Loucy (cell line): ENCODE results near the gene SSTR3.

ENCODE experiments used
- H2AFZ ChIP-seq: fragments of 200-600 bp; sonication (generic); 2 replicates; pipeline ENCODE4 v1.6.0; 2016; ENCODE audit warnings: antibody characterized with exemption, mild to moderate bottlenecking, low read length, moderate library complexity
- H3F3A ChIP-seq: fragments of 200-600 bp; 2 replicates; pipeline ENCODE4 v1.6.0; 2016; ENCODE audit warnings: antibody characterized with exemption, low read depth, mild to moderate bottlenecking
- H3K27me3 ChIP-seq: fragments of 200-600 bp; sonication (generic); 2 replicates; pipeline ENCODE4 v1.6.1; 2014; ENCODE audit warnings: low read length, mild to moderate bottlenecking; ENCODE audit not compliant: insufficient read depth, poor library complexity, severe bottlenecking
- H3K36me3 ChIP-seq: fragments of 200-600 bp; sonication (generic); 2 replicates; pipeline ENCODE4 v1.6.1; 2016; ENCODE audit warnings: low read length; ENCODE audit not compliant: insufficient read depth
- H3K4me1 ChIP-seq: fragments of 200-600 bp; sonication (generic); 2 replicates; pipeline ENCODE4 v1.5.1; 2014; ENCODE audit warnings: low read length, mild to moderate bottlenecking; ENCODE audit not compliant: insufficient read depth, poor library complexity, severe bottlenecking
- H3K4me2 ChIP-seq: fragments of 200-600 bp; sonication (generic); 2 replicates; pipeline ENCODE4 v1.6.0; 2014; ENCODE audit warnings: antibody characterized with exemption, low read length, low read depth, mild to moderate bottlenecking; ENCODE audit not compliant: poor library complexity, severe bottlenecking
- H3K4me3 ChIP-seq: fragments of 200-600 bp; sonication (generic); 2 replicates; pipeline ENCODE4 v1.5.1; 2014; ENCODE audit warnings: low read length, mild to moderate bottlenecking, mixed read lengths; ENCODE audit not compliant: poor library complexity, severe bottlenecking
- H3K79me2 ChIP-seq: fragments of 200-600 bp; sonication (generic); 2 replicates; pipeline ENCODE4 v1.6.1; 2014; ENCODE audit warnings: low read length; ENCODE audit not compliant: insufficient read depth
- H3K9ac ChIP-seq: fragments of 200-600 bp; sonication (generic); 2 replicates; pipeline ENCODE4 v1.6.0; 2014; ENCODE audit warnings: mild to moderate bottlenecking, low read depth, low read length, moderate library complexity; ENCODE audit not compliant: poor library complexity, severe bottlenecking
- H3K9me2 ChIP-seq: fragments of 200-600 bp; sonication (generic); replicated peaks from 2 replicates; pipeline ENCODE4 v1.6.1; 2016; ENCODE audit warnings: low read depth, low read length, mixed read lengths
- H3K9me3 ChIP-seq: fragments of 200-600 bp; sonication (generic); 2 replicates; pipeline ENCODE4 v1.6.1; 2014; ENCODE audit warnings: mild to moderate bottlenecking, antibody characterized with exemption, low read length, low read depth; ENCODE audit not compliant: insufficient read depth
- H4K20me1 ChIP-seq: fragments of 200-600 bp; sonication (generic); 2 replicates; pipeline ENCODE4 v1.6.0; 2014; ENCODE audit warnings: antibody characterized with exemption, low read length, mild to moderate bottlenecking; ENCODE audit not compliant: insufficient read depth, poor library complexity, severe bottlenecking
- EZH2phosphoT487 ChIP-seq: fragments of 200-600 bp; IDR thresholded peaks from 2 replicates; pipeline ENCODE4 v1.6.1; 2018; ENCODE audit warnings: antibody characterized with exemption, mild to moderate bottlenecking, moderate library complexity, borderline replicate concordance
- TF ChIP-seq, protein P1 (sequence below): fragments of 200-600 bp; sonication (generic); conservative IDR thresholded peaks from 2 replicates; pipeline ENCODE4 v1.5.1; 2014; ENCODE audit warnings: mild to moderate bottlenecking, antibody characterized with exemption, low read length

The SSTR3 gene

DNA sequence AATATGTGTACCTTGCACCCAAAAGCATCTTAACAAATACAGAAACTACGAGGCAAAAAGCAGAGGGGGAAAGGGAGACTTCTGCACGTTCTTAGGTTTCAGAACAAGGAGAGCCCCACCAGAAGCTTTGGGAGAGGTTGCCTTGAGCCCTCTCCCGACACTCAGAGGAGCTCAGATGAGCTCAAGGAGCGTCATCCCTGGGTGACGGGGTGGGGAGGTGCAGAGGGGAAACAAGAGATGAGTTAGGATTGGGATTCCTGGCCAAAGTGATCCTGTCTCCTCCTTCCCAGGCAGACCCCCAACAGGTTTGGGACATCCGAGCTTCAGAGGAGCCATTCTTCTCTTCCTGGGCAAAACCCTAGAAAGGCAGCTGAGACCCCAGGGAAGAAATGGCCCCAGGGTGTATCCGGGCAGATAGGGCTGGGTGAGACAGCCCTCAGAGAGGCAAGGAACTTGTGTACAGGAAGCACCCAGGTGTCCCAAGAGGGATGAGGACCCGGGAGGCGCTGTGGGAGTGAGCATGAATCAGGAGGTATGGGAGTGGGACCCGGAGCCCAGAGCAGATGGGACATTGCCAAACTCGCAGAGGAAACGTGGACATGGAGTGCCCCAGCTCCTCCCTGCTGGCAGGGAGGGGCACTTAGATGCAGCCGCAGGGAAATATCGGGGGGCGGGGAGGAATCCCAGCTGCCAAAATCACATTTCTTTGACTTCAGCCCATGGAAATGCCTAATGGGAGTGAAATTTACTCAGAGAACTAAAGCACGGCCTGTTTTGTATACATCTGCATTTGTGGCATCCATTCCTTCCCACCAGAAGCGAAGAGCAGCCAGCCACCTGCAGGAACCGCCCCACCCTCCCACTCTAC, 36.6 kb downstream of the SSTR3 start:
- Histone ChIP-seq H3K79me2 (no peaks in the 10 kb centered on the region), H3K4me1 (no peaks in the 10 kb centered on the region), H3K4me2 (no peak overlapping the region), H3K4me3 (no peak overlapping the region), H2AFZ (no peak overlapping the region), H3K27me3 (no peaks in the 10 kb centered on the region), H3K9ac (no peak overlapping the region), H3F3A (no peaks in the 10 kb centered on the region), H4K20me1 (no peaks in the 10 kb centered on the region), H3K36me3 (no peaks in the 10 kb centered on the region), H3K9me3 (no peaks in the 10 kb centered on the region), H3K9me2 (no peaks in the 10 kb centered on the region)
- no peak for TF ChIP-seq EZH2phosphoT487
- TF ChIP-seq, protein P1, sequence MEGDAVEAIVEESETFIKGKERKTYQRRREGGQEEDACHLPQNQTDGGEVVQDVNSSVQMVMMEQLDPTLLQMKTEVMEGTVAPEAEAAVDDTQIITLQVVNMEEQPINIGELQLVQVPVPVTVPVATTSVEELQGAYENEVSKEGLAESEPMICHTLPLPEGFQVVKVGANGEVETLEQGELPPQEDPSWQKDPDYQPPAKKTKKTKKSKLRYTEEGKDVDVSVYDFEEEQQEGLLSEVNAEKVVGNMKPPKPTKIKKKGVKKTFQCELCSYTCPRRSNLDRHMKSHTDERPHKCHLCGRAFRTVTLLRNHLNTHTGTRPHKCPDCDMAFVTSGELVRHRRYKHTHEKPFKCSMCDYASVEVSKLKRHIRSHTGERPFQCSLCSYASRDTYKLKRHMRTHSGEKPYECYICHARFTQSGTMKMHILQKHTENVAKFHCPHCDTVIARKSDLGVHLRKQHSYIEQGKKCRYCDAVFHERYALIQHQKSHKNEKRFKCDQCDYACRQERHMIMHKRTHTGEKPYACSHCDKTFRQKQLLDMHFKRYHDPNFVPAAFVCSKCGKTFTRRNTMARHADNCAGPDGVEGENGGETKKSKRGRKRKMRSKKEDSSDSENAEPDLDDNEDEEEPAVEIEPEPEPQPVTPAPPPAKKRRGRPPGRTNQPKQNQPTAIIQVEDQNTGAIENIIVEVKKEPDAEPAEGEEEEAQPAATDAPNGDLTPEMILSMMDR = no peak

DNA sequence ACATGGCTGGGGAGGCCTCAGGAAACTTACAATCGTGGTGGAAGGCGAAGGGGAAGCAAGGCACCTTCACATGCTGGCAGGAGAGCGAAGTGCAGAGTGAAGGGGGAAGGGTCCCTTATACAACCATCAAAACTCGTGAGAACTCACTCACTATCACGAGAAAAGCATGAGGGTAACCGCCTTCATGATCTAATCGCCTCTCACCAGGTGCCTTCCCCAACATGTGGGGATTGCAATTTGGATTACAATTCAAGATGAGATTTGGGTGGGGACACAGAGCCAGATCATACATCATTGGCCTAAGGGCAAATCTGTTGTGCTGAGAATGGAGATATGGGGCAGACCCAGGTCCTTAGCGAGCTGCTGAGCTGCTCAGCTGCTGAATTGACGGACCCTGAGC, 37.3 kb downstream of the SSTR3 start:
- Histone ChIP-seq H3K4me3 (no peak overlapping the region), H3K27me3 (no peaks in the 10 kb centered on the region), H4K20me1 (no peaks in the 10 kb centered on the region), H3K9ac (no peak overlapping the region), H3K9me2 (no peaks in the 10 kb centered on the region), H3K36me3 (no peaks in the 10 kb centered on the region), H3K79me2 (no peaks in the 10 kb centered on the region), H3F3A (no peaks in the 10 kb centered on the region), H3K4me2 (no peak overlapping the region), H2AFZ (no peak overlapping the region), H3K4me1 (no peaks in the 10 kb centered on the region), H3K9me3 (no peaks in the 10 kb centered on the region)
- TF ChIP-seq, protein P1 = no peak
- TF ChIP-seq EZH2phosphoT487 = no peak

DNA sequence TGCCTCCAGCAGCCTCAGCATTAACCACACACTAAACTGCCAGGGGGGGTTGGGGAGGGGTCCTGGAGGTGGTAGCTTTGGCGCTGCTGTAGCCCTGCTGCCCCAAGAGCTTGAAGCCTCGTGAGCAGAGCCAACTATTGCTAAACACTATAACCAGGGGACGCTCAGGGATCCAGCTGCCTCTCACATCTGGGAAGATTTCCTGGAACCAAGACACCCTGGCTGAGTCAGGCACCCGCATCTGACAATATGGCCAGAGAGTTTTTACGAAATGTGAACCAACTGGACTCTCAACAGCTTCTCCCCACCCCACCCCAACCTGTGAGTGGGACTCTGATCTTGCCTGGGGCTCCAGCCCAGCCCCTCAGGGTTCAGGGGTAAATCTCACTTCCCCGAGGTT, 38.6 kb downstream of the SSTR3 start:
- H3K9me3 ChIP-seq = no peaks in the 10 kb centered on the region
- H3K36me3 ChIP-seq = no peaks in the 10 kb centered on the region
- H4K20me1 ChIP-seq = no peaks in the 10 kb centered on the region
- no peaks in the 10 kb centered on the region for H3F3A ChIP-seq
- H3K4me2 ChIP-seq = no peak overlapping the region
- no peak overlapping the region for H3K9ac ChIP-seq
- H3K27me3 ChIP-seq = no peaks in the 10 kb centered on the region
- H3K4me1 ChIP-seq = no peaks in the 10 kb centered on the region
- no peak overlapping the region for H2AFZ ChIP-seq
- TF ChIP-seq, protein P1 = no peak
- TF ChIP-seq EZH2phosphoT487 = no peak
- no peak overlapping the region for H3K4me3 ChIP-seq
- no peaks in the 10 kb centered on the region for H3K79me2 ChIP-seq
- no peaks in the 10 kb centered on the region for H3K9me2 ChIP-seq
